Fibroblast of lung (primary cell): ENCODE measurements around the gene TMEM62.

Experiments
- EZH2 ChIP-seq: IDR thresholded peaks from 2 replicates; pipeline ENCODE4 v1.5.1; 2012; ENCODE audit warnings: low read length, control low read depth, mild to moderate bottlenecking; ENCODE audit errors: missing control alignments
- TF ChIP-seq, protein P1 (sequence below), 2 donors: IDR thresholded peaks in 1 of 2; conservative IDR thresholded peaks in 1 of 2; 1 replicate in 1 of 2; 2 replicates in 1 of 2; pipeline ENCODE4 v1.5.1; 2011 to 2012; ENCODE audit warnings: low read length in 2 of 2, control low read depth in 1 of 2, inconsistent platforms in 1 of 2, low read depth in 1 of 2, mild to moderate bottlenecking in 1 of 2

DNA sequence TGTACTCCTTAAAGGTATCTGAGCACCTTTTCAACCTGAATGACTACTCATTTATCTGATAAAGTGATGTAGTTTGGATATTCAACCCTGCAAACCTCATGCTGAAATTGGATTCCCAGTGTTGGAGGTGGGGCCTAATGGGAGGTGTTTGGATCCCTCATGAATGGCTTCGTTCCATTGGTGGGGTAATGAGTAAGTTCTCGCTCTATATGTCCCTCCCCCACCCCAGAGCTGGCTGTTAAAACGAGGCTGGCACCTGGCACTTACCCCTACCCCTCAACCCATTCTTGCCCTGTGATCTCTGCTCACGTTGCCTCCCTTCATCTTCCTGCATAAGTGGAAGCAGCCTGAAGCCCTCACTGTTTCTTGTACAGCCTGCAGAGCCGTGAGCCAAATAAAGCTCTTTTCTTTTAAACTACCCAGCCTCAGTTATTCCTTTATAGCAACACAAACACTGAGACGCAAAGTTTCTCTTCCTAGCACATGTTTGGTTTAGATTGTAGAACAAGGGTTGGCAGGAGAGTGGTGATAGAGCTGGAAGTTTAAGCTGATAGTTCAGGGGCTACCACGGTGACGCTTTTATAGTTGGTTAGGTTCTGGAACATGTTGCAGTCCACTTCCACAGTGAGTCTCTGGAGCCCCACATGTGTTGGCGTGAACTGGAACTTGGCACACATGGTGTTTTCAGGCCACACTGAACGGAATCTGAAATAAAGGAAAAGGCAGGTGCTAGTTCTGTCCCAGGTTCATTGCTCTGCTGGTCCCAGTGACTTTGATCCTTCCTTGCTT is 63.6 kb downstream of the TMEM62 start:
- TF ChIP-seq, protein P1, sequence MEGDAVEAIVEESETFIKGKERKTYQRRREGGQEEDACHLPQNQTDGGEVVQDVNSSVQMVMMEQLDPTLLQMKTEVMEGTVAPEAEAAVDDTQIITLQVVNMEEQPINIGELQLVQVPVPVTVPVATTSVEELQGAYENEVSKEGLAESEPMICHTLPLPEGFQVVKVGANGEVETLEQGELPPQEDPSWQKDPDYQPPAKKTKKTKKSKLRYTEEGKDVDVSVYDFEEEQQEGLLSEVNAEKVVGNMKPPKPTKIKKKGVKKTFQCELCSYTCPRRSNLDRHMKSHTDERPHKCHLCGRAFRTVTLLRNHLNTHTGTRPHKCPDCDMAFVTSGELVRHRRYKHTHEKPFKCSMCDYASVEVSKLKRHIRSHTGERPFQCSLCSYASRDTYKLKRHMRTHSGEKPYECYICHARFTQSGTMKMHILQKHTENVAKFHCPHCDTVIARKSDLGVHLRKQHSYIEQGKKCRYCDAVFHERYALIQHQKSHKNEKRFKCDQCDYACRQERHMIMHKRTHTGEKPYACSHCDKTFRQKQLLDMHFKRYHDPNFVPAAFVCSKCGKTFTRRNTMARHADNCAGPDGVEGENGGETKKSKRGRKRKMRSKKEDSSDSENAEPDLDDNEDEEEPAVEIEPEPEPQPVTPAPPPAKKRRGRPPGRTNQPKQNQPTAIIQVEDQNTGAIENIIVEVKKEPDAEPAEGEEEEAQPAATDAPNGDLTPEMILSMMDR (conservative IDR thresholded peaks at IDR 0.05 in 1 of 2, IDR thresholded peaks at IDR 0.05 in 1 of 2; ENCODE audit: low read depth in 1 of 2, low read length in 2 of 2) = no peak
- no peak for TF ChIP-seq EZH2
